GM21360 (cell line): ENCODE data around the gene TECPR1.

Experiments
- ATAC-seq: cut with Tn5 transposase; IDR thresholded peaks from one replicate; pipeline ENCODE4 v1.9.1; 2021; ENCODE audit warnings: mild to moderate bottlenecking, moderate library complexity; ENCODE audit not compliant: unreplicated experiment

The TECPR1 gene

DNA sequence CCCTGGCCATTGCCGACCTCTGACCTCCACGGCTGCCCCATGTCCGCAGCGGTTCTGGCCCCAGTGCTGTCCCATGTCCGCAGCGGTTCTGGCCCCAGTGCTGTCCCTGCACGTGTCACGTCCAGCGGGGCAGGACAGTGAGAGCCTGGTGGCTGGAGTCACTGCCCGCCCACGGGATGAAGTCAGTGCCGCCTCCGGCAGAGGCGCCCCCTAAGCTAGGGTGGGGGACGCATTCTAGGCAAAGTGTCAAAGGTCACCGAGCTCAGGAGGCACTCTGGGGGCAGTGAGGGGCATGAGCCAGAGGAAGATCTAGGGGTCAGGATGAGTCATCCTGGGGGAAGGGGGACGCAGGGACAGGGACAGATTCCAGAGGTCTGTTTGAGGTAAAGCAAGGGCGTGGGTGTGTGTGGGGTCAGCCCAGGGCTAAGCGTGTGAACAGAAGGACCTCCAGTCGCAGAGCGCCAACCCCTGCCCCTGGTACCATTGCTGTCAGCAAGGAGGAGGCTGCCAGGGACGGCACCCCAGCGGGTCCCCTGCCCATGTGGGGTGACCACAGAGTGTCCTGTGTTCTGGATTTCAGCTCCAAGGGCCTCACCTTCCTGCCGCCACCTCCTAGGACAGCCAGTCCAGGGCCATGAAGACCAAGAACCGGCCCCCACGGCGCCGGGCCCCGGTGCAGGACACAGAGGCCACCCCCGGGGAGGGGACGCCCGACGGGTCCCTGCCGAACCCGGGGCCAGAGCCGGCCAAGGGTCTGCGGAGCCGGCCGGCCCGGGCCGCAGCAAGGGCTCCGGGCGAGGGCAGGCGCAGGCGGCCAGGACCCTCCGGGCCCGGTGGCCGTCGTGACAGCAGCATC is 40.1 kb downstream of the TECPR1 start:
- ATAC-seq, result no peak

DNA sequence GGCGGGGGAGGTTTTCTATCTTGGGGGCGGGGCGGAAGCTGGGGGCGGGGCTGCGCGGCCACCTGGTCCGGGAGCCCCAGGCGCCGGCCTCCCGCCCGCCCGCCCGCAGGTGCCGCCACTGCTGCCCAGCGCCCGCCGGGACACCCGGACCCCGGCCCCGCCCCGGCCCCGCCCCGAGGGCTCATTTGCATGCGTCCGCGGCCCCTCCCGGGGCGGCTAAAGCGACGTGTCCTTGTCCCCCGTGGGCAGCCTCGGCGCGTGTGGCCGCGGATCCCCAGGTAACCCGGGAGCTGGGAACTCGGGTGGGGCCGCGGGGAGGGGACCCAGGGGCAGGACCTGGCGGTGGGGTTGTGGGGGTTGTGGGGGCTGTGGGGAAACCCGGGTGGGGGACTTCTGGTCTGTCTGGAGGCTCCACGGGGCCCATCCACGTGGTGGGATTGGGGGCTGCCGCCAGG is 40.8 kb downstream of the TECPR1 start, which contains the start of gene BHLHA15:
Gene BHLHA15 (plus strand): TSS at position 219 of the 455 bp plus-strand sequence. CDS start 871 bp downstream, outside the sequence.
- ATAC-seq, result no peak

GRCh38 chr7:98210513-98211220 is 41.4 kb downstream of the TECPR1 start:
- ATAC-seq, result no peak

DNA sequence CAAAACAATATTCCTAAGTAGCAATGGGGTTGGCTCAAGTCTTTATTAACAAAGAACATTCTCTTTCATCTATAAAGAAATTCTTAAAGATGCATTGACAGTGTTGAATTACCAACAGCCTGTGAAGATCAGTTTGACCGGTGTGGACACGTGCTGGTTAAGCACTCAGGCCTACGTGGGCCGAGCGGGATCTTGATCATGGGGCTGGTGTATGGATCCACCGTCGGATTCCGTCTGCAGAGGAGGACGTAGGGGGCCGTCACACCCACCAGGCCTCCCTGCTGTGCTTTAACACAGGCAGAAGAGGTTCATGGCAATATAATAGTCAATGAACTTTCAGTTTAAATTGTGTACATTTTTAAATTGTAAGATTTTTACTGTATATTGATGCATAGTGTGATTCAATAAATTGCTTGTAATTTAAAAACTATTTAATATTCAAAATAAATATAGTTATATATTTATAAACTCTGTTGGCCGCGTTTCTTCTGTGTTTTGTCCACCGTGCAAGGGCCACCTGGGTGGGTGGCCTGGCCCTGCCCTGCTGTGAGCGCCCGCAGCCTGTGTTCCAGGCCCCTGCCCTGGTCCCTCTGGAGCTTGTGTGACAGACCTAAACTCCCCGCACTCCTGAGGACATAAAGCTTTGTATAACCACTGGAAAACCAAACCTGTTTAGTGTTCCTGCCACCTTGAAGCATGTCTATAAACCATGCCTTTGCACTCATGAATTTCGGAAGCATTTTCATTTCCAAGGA is 42.7 kb downstream of the TECPR1 start:
- ATAC-seq, result no peak

GRCh38 chr7:98206451-98207330 is 45.3 kb downstream of the TECPR1 start:
- ATAC-seq, result no peak

DNA sequence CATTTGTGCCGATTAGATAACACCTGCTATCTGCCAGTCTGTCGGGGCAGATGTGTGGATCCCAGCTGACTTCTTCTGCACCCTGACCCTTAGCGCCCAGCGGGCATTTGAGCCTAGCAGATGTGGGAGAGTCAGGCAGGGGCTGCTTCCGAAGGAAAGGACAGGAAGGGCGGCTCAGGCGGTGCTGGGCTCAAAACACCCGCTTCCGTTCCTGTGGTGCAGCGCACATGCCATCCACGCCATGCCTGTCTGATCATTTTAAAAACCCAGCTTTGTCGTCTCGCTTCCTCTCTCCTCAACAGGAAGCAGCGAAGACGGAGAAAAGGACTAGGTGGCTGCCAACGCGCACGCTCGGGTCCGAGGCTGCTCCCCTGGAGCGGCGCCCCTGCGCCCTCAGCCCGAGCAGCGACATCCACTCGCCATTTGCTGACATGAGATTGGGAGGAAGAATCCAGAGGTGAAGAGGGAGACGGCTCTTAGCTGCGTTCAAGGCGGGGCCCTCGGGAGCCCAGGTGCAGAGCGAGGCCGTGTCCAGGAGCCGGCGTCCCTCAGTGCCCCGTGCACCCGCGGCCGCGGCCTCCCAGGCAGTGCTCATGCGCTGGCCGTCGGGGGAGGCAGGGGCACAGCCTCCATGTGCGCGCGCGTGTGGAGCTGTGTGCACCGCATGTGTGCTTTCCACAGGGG is 46.7 kb downstream of the TECPR1 start:
- no peak for ATAC-seq

DNA sequence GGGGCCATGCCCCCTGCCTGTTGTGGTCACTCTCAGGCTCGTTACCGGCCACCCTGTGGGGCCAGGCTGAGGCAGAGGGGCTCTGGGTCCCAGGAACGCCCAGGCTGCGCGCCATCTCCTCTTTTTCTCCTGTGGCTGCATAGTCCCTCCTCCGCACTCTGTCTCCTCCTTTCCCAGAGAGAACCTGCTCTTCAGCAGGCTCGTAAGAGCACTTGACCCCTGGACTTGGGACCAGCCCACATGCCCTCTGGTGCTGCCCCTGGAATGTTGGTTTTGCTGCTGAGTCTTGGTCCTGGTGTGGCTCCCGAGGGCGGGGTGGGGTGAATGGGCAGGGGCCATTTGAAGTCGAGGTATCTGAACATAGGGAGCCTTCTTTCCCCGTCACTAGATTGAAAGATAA is 47.4 kb downstream of the TECPR1 start:
- ATAC-seq, result no peak

- no peak for ATAC-seq
These were observed 47.9 kb downstream of the TECPR1 start for GRCh38 chr7:98203964-98204605.

DNA sequence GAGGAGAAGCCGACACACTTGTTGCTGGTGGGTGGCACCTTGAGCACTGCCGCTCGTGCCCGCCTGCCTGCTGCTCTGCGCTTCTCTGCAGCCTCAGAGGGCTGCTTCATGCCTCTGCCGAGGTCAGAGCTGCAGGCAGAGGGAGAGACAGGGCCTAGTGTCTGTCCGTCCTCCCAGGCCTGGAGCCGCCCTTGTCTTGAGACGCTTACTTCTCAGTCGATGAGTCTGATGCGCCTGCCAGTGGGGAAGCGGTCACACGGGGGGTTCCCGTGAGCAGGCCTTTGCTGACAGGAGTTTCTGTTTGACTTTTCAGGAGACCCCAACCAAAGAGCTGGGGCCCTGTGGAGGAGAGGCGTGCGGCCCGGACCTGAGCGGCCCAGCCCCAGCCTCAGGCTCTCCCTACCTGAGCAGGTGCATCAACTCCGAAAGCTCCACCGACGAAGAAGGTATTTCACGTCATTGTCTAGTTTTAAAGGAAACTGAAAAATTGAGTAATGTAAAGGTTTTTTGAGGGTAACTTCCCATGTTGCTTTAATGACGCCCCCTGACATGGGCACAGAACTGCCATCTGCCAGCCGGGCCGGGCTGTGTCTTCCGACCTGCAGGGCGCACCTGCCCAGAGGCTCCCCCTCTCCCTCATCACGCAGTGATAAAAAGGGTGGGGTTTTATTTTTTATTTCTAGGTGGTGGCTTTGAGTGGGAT is 48.6 kb downstream of the TECPR1 start:
- peak; percentile 35 for ATAC-seq

- peak; percentile 90 for ATAC-seq
These were observed 49.5 kb downstream of the TECPR1 start for GRCh38 chr7:98202367-98203195.

GRCh38 chr7:98200364-98200763 is 51.7 kb downstream of the TECPR1 start:
- peak; percentile 40 for ATAC-seq

DNA sequence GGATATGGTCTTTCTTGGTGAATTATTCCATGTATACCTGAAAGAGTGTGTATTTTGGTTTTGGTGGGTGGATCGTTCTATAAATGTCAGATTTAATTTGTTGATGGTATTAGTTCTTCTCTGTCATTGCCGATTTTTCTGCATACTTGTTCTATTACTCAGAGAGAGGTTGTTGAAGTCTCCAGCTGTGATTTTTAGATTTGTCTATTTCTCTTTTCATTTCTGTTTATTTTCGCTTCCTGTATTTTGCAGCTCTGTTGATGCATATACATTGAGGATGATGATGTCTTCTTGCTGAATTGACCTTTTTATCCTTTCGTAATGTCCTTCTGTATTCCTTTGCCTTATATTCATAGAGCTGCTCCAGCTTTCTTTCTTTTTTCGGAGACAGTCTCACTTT is 52.9 kb downstream of the TECPR1 start:
- no peak for ATAC-seq

GRCh38 chr7:98196706-98197605 is 55.1 kb downstream of the TECPR1 start:
- ATAC-seq, result no peak

- ATAC-seq, result no peak
These were observed 57.2 kb downstream of the TECPR1 start for GRCh38 chr7:98194672-98195457.

DNA sequence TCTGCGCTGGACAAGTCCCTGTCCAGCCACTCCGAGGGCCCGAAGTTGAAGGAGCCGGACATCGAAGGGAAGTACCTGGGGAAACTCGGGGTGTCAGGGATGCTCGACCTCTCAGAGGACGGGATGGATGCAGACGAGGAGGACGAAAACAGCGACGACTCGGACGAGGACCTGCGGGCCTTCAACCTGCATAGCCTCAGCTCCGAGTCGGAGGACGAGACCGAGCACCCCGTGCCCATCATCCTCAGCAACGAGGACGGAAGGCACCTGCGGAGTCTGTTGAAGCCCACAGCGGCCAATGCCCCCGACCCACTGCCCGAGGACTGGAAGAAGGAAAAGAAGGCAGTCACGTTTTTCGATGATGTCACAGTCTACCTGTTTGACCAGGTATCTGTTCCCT is 57.8 kb downstream of the TECPR1 start:
- no peak for ATAC-seq
